ENCODE results near the gene KRTAP4-9.
"Not testable (repeated sequence)": the region's sequence is repeated elsewhere in the genome, so short reads cannot be mapped to it uniquely, and the experiment has no call there.

The KRTAP4-9 gene

GRCh38 chr17:41098042-41098441 lies 7.1 kb upstream of the KRTAP4-9 start, which contains the start of gene KRTAP4-8:
Gene KRTAP4-8, minus strand, starts transcription at chr17:41098142. Its CDS starts 58 bp downstream, at chr17:41098084.
- no peak for DNase-seq (ENCODE audit: low read depth)

GRCh38 chr17:41098481-41098880 lies 6.7 kb upstream of the KRTAP4-9 start:
- no peak for DNase-seq (ENCODE audit: low read depth)

GRCh38 chr17:41099682-41100480 lies 5.3 kb upstream of the KRTAP4-9 start:
- not testable (repeated sequence) for DNase-seq (ENCODE audit: low read depth)

GRCh38 chr17:41101586-41102259 lies 3.5 kb upstream of the KRTAP4-9 start, which contains the start of gene KRTAP4-16:
Gene KRTAP4-16, minus strand, starts transcription at chr17:41102209. Its CDS starts 0 bp downstream, at chr17:41102209.
- no peak for DNase-seq (ENCODE audit: low read depth)

- no peak for DNase-seq (ENCODE audit: low read depth)
Measured at GRCh38 chr17:41103896-41104295, 1.3 kb upstream of the KRTAP4-9 start.

GRCh38 chr17:41104386-41105038 lies 677 bp upstream of the KRTAP4-9 start:
- not testable (repeated sequence) for DNase-seq (ENCODE audit: low read depth)

GRCh38 chr17:41107941-41108450 lies 2.8 kb downstream of the KRTAP4-9 start:
- no peak for DNase-seq (ENCODE audit: low read depth)

- not testable (repeated sequence) for DNase-seq (ENCODE audit: low read depth)
Measured at GRCh38 chr17:41108728-41109386, 3.7 kb downstream of the KRTAP4-9 start.

GRCh38 chr17:41111151-41111885 lies 6.1 kb downstream of the KRTAP4-9 start:
- DNase-seq (ENCODE audit: low read depth): no peak

- no peak for DNase-seq (ENCODE audit: low read depth)
Measured at GRCh38 chr17:41116297-41116696, 11.1 kb downstream of the KRTAP4-9 start.

GRCh38 chr17:41117846-41118386 lies 12.7 kb downstream of the KRTAP4-9 start, which contains the start of gene KRTAP4-11:
Gene KRTAP4-11, minus strand, starts transcription at chr17:41118373. Its CDS starts 58 bp downstream, at chr17:41118315.
- not testable (repeated sequence) for DNase-seq (ENCODE audit: low read depth)

- DNase-seq (ENCODE audit: low read depth): no peak
Measured at GRCh38 chr17:41118721-41119120, 13.5 kb downstream of the KRTAP4-9 start.

GRCh38 chr17:41119696-41120690 lies 14.8 kb downstream of the KRTAP4-9 start:
- not testable (repeated sequence) for DNase-seq (ENCODE audit: low read depth)

GRCh38 chr17:41121742-41122141 lies 16.6 kb downstream of the KRTAP4-9 start:
- DNase-seq (ENCODE audit: low read depth): no peak

- DNase-seq (ENCODE audit: low read depth): not testable (repeated sequence)
Measured at GRCh38 chr17:41123292-41123990, 18.3 kb downstream of the KRTAP4-9 start.

GRCh38 chr17:41123991-41124371 lies 18.8 kb downstream of the KRTAP4-9 start, which contains the start of gene KRTAP4-12:
Gene KRTAP4-12, minus strand, starts transcription at chr17:41124182. Its CDS starts 60 bp downstream, at chr17:41124122.
- not testable (repeated sequence) for DNase-seq (ENCODE audit: low read depth)

GRCh38 chr17:41125064-41125463 lies 19.9 kb downstream of the KRTAP4-9 start:
- no peak for DNase-seq (ENCODE audit: low read depth)

- DNase-seq (ENCODE audit: low read depth): no peak
Measured at GRCh38 chr17:41126412-41126811, 21.2 kb downstream of the KRTAP4-9 start.

- no peak for DNase-seq (ENCODE audit: low read depth)
Measured at GRCh38 chr17:41127371-41127770, 22.2 kb downstream of the KRTAP4-9 start.

Data from stimulated activated CD8-positive, alpha-beta memory T cell treated with anti-CD3 and anti-CD28 coated beads, Interleukin-15, amount 100 ng/mL, for 1 hour (primary cell).